Measurements from ENCODE around the gene SPATA3.

DNA sequence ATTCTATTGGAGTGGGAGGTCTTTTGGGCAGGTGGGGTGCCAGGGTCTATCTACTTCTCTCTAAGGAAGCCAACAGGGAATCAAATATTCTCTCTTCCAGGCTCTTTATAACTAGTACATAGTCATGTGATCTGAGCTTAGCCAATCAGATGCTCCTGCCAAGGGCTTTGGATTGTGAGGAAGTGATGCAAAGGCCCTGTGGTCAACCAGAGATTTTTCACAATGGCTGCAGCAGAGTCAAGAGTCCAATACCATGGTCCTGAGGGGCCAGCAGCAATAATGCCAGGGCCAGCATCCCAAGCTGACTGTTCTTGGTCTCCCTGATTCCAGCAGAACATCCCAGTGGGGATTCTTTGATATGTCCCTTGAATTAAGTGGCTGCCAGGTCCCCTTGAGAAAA is 33.0 kb downstream of the SPATA3 start:
- no peak for TF ChIP-seq POLR2A (IDR thresholded peaks at IDR 0.05)
- TF ChIP-seq, protein P1, sequence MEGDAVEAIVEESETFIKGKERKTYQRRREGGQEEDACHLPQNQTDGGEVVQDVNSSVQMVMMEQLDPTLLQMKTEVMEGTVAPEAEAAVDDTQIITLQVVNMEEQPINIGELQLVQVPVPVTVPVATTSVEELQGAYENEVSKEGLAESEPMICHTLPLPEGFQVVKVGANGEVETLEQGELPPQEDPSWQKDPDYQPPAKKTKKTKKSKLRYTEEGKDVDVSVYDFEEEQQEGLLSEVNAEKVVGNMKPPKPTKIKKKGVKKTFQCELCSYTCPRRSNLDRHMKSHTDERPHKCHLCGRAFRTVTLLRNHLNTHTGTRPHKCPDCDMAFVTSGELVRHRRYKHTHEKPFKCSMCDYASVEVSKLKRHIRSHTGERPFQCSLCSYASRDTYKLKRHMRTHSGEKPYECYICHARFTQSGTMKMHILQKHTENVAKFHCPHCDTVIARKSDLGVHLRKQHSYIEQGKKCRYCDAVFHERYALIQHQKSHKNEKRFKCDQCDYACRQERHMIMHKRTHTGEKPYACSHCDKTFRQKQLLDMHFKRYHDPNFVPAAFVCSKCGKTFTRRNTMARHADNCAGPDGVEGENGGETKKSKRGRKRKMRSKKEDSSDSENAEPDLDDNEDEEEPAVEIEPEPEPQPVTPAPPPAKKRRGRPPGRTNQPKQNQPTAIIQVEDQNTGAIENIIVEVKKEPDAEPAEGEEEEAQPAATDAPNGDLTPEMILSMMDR (IDR thresholded peaks at IDR 0.05), result no peak
